IMR-90 (cell line): ENCODE measurements around the gene HSPD1. TPM values are rescaled to one million over a fixed set of nuclear protein-coding genes. Genes with fewer than 3 reads are reported as not detected.

Experiments used
- ATAC-seq: fragments of 200-7000 bp; cut with Tn5 transposase; 2 replicates; pipeline ENCODE4 v1.9.1; 2020; ENCODE audit warnings: low read depth, mild to moderate bottlenecking, moderate library complexity
- BruUV-seq: library from RNA; stranded (reverse); fragments of 400-500 nt; replicated peaks from 2 replicates; lab custom pipeline; 2021; lab: Mats Ljungman, UMichigan
- CTCF ChIA-PET: fragments of 300-600 bp; formaldehyde crosslinking; extraction: SDS; loops from one replicate; lab custom pipeline; 2021; ENCODE audit warnings: antibody characterized with exemption; lab: Yijun Ruan, JAX
- POLR2A ChIA-PET: fragments of 300-600 bp; sonication (Branson Sonifier 250); formaldehyde crosslinking; loops from one replicate; lab custom pipeline; 2022; ENCODE audit warnings: antibody characterized with exemption; ENCODE audit not compliant: unreplicated experiment; lab: Charles Lee
- DNase-seq: peaks from one replicate; pipeline ENCODE4 v3.0.0; 2013
- H2AFZ ChIP-seq: replicated peaks from 2 replicates; pipeline ENCODE3; 2013; ENCODE audit warnings: low read length, mild to moderate bottlenecking; ENCODE audit not compliant: poor library complexity
- H2AK5ac ChIP-seq: 2 replicates; pipeline ENCODE4 v1.6.1; 2013; ENCODE audit warnings: low read depth, low read length, inconsistent platforms
- H2AK9ac ChIP-seq: replicated peaks from 2 replicates; pipeline ENCODE3; 2013; ENCODE audit warnings: mild to moderate bottlenecking, low read depth, low read length, moderate library complexity; ENCODE audit not compliant: poor library complexity
- H2BK120ac ChIP-seq: 2 replicates; pipeline ENCODE4 v1.6.1; 2013; ENCODE audit warnings: low read depth, low read length, inconsistent platforms
- H2BK15ac ChIP-seq: 3 replicates; pipeline ENCODE4 v1.6.1; 2013; ENCODE audit warnings: low read depth, low read length, inconsistent platforms
- H2BK20ac ChIP-seq: 2 replicates; pipeline ENCODE4 v1.6.1; 2013; ENCODE audit warnings: low read depth, mild to moderate bottlenecking, inconsistent platforms, low read length, moderate library complexity
- H2BK5ac ChIP-seq: 2 replicates; pipeline ENCODE4 v1.6.1; 2013; ENCODE audit warnings: mild to moderate bottlenecking, low read depth, low read length, inconsistent platforms; ENCODE audit not compliant: poor library complexity, severe bottlenecking
- H3K14ac ChIP-seq: replicated peaks from 2 replicates; pipeline ENCODE4 v1.6.1; 2013; ENCODE audit warnings: low read depth, low read length, inconsistent platforms
- H3K18ac ChIP-seq: 2 replicates; pipeline ENCODE4 v1.6.1; 2013; ENCODE audit warnings: low read depth, low read length, control low read depth
- H3K23ac ChIP-seq: 2 replicates; pipeline ENCODE4 v1.6.1; 2013; ENCODE audit warnings: low read depth, low read length, inconsistent platforms
- H3K27ac ChIP-seq: 2 replicates; pipeline ENCODE4 v1.5.1; 2013; ENCODE audit warnings: mild to moderate bottlenecking, control low read depth, low read length; ENCODE audit not compliant: insufficient read depth
- H3K27me3 ChIP-seq: 2 replicates; pipeline ENCODE4 v1.6.1; 2013; ENCODE audit warnings: low read length; ENCODE audit not compliant: control insufficient read depth, insufficient read depth
- H3K36me3 ChIP-seq: 2 replicates; pipeline ENCODE4 v1.6.1; 2013; ENCODE audit warnings: low read length, mixed read lengths; ENCODE audit not compliant: control insufficient read depth, insufficient read depth
- H3K4ac ChIP-seq: 2 replicates; pipeline ENCODE4 v1.6.1; 2013; ENCODE audit warnings: low read depth, low read length, inconsistent platforms
- H3K4me1 ChIP-seq: 2 replicates; pipeline ENCODE4 v1.6.1; 2013; ENCODE audit warnings: low read length, mixed read lengths; ENCODE audit not compliant: control insufficient read depth, insufficient read depth
- H3K4me2 ChIP-seq: 2 replicates; pipeline ENCODE4 v1.6.1; 2013; ENCODE audit warnings: low read depth, mild to moderate bottlenecking, control low read depth, low read length, moderate library complexity
- H3K4me3 ChIP-seq: 2 replicates; pipeline ENCODE4 v1.5.1; 2013; ENCODE audit warnings: low read depth, mild to moderate bottlenecking, control low read depth, low read length, moderate library complexity; ENCODE audit not compliant: insufficient read depth
- H3K56ac ChIP-seq: 2 replicates; pipeline ENCODE4 v1.6.1; 2013; ENCODE audit warnings: low read length, inconsistent platforms; ENCODE audit not compliant: insufficient read depth; ENCODE audit errors: extremely low read depth
- H3K79me1 ChIP-seq, 2 experiments: 2 replicates each; pipeline ENCODE4 v1.6.1; 2013; ENCODE audit warnings: low read length in 2 of 2, inconsistent platforms in 1 of 2, low read depth in 1 of 2
- H3K9ac ChIP-seq: 2 replicates; pipeline ENCODE4 v1.6.1; 2013; ENCODE audit warnings: low read depth, low read length, control low read depth
- H3K9me1 ChIP-seq: 2 replicates; pipeline ENCODE4 v1.6.1; 2013; ENCODE audit warnings: low read length, inconsistent platforms; ENCODE audit not compliant: insufficient read depth
- H3K9me3 ChIP-seq: 2 replicates; pipeline ENCODE4 v1.6.1; 2013; ENCODE audit warnings: low read length; ENCODE audit not compliant: control insufficient read depth, insufficient read depth
- H4K20me1 ChIP-seq: 2 replicates; pipeline ENCODE4 v1.6.1; 2013; ENCODE audit warnings: low read length, inconsistent platforms; ENCODE audit not compliant: insufficient read depth
- H4K5ac ChIP-seq: 2 replicates; pipeline ENCODE4 v1.6.1; 2013; ENCODE audit warnings: mild to moderate bottlenecking, low read depth, low read length, control low read depth
- H4K8ac ChIP-seq, 2 experiments: 2 replicates each; pipeline ENCODE4 v1.6.1; 2013; ENCODE audit warnings: low read depth in 2 of 2, low read length in 2 of 2, control low read depth in 1 of 2, inconsistent platforms in 1 of 2
- H4K91ac ChIP-seq: 2 replicates; pipeline ENCODE4 v1.6.1; 2013; ENCODE audit warnings: low read depth, low read length, inconsistent platforms; ENCODE audit not compliant: insufficient read depth
- MAFK ChIP-seq: IDR thresholded peaks from 2 replicates; pipeline ENCODE4 v1.6.1; 2012; ENCODE audit warnings: low read depth, low read length, improper control_type of control experiment
- MAZ ChIP-seq: IDR thresholded peaks from 2 replicates; pipeline ENCODE4 v1.6.1; 2012; ENCODE audit warnings: low read depth, mild to moderate bottlenecking, low read length, improper control_type of control experiment, moderate library complexity, borderline replicate concordance
- RFX5 ChIP-seq: IDR thresholded peaks from 2 replicates; pipeline ENCODE4 v1.8.0; 2012; ENCODE audit warnings: low read depth, mild to moderate bottlenecking, low read length, moderate library complexity
- WGBS, 2 experiments: methylation state at CpG; one replicate each; pipeline versions ENCODE4 v1.1.5 to v1.1.7; 2013; ENCODE audit warnings: missing lambda C conversion rate in 2 of 2; ENCODE audit not compliant: insufficient read length in 1 of 2; ENCODE audit errors: extremely low coverage in 2 of 2; 5-methylcytosine and 5-hydroxymethylcytosine counted together
- dilution Hi-C: fragments of 300-500 bp; cut with HindIII; formaldehyde crosslinking; loops from one replicate; pipeline ENCODE4 v1.14.3; 2018; ENCODE audit warnings: low sequenced_read_pairs; ENCODE audit not compliant: unreplicated experiment
- in situ Hi-C: fragments of 300-500 bp; cut with MboI; formaldehyde crosslinking; loops from 3 replicates; pipeline ENCODE4 v1.14.3; 2019; ENCODE audit warnings: low sequenced_read_pairs, inconsistent platforms, mixed read lengths
- intact Hi-C: fragments of 100-400 bp; cut with micrococcal nuclease; formaldehyde crosslinking; loops from 2 replicates; pipeline ENCODE4 v1.10.0; 2022
- polyA plus RNA-seq, 3 experiments: library from polyadenylated mRNA; depleted of rRNA; stranded (reverse); fragments of >200 nt; gene quantifications; 2 replicates each; pipeline ENCODE4 v1.2.3, GENCODE V29; 2012; ENCODE audit warnings: low replicate concordance in 1 of 3
- total RNA-seq: library from RNA; depleted of rRNA; stranded (reverse); fragments of >200 nt; gene quantifications from 2 replicates; pipeline ENCODE4 v1.2.3, GENCODE V29; 2012
- TF ChIP-seq, protein P1 (sequence below): conservative IDR thresholded peaks from 2 replicates; pipeline ENCODE4 v1.5.1; 2012; ENCODE audit warnings: mild to moderate bottlenecking, low read depth, low read length, improper control_type of control experiment
- TF ChIP-seq, protein P2 (sequence below): fragments of 150-350 bp; IDR thresholded peaks from 2 replicates; pipeline ENCODE4 v1.6.1; 2017; ENCODE audit warnings: mild to moderate bottlenecking, antibody characterized with exemption, low read length, low read depth

The HSPD1 gene
- total and polyA plus RNA-seq, 2 of the 4 experiments (the other 2 are of a cell fraction): 171 TPM

DNA sequence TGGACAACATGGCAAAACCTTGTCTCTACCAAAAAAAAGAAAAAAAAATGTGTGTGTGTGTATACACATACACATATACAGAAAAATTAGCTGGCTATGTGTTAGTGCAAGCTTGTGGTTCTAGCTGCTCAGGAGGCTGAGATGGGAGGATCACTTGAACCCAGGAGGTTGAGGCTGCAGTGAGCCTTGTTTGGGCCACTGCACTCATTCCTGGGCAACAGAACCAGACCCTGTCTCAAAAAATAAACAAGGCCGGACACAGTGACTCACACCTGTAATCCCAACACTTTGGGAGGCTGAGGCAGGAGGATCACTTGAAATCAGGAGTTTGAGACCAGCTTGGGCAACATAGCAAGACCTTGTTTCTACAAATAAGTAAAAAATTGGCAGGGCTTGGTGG is 44.2 kb downstream of the HSPD1 start:
- Histone ChIP-seq H3K4ac (no peak overlapping the region), H3K9me3 (no peaks in the 10 kb centered on the region), H2BK20ac (no peak overlapping the region), H3K14ac (no peak overlapping the region), H3K27me3 (no peaks in the 10 kb centered on the region), H2AK9ac (no peak overlapping the region), H4K5ac (no peak overlapping the region), H2BK120ac (no peak overlapping the region), H3K79me1 (peaks cover 9 to 24% of the 10 kb centered on the region in 2 experiments; a peak in 3 of 4 replicates), H2AFZ (no peak overlapping the region), H3K36me3 (peaks cover 4% of the 10 kb centered on the region; the same call in 1 of the 2 replicates), H2BK15ac (no peak overlapping the region), H3K4me3 (no peak overlapping the region), H4K8ac (no peak overlapping the region), H3K18ac (no peak overlapping the region), H2BK5ac (no peak overlapping the region), H3K27ac (no peak overlapping the region), H4K20me1 (peaks cover 48% of the 10 kb centered on the region), H3K9me1 (peaks cover 5% of the 10 kb centered on the region; the same call in 1 of the 2 replicates), H2AK5ac (no peak overlapping the region), H3K9ac (no peak overlapping the region), H3K4me1 (no peaks in the 10 kb centered on the region; the same call in 1 of the 2 replicates), H3K23ac (no peak overlapping the region), H3K56ac (no peak overlapping the region), H3K4me2 (peak overlapping the region; percentile 47; the same call in 1 of the 2 replicates), H4K91ac (no peak overlapping the region)
- intact Hi-C loops: loop anchor here (5.0 kb wide), 1 partner anchor 42 kb away; the partner anchor contains the start of gene HSPD1
- TF ChIP-seq MAZ (no peak), MAFK (no peak), RFX5 (no peak)
- TF ChIP-seq, protein P1, sequence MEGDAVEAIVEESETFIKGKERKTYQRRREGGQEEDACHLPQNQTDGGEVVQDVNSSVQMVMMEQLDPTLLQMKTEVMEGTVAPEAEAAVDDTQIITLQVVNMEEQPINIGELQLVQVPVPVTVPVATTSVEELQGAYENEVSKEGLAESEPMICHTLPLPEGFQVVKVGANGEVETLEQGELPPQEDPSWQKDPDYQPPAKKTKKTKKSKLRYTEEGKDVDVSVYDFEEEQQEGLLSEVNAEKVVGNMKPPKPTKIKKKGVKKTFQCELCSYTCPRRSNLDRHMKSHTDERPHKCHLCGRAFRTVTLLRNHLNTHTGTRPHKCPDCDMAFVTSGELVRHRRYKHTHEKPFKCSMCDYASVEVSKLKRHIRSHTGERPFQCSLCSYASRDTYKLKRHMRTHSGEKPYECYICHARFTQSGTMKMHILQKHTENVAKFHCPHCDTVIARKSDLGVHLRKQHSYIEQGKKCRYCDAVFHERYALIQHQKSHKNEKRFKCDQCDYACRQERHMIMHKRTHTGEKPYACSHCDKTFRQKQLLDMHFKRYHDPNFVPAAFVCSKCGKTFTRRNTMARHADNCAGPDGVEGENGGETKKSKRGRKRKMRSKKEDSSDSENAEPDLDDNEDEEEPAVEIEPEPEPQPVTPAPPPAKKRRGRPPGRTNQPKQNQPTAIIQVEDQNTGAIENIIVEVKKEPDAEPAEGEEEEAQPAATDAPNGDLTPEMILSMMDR: no peak
- TF ChIP-seq, protein P2, sequence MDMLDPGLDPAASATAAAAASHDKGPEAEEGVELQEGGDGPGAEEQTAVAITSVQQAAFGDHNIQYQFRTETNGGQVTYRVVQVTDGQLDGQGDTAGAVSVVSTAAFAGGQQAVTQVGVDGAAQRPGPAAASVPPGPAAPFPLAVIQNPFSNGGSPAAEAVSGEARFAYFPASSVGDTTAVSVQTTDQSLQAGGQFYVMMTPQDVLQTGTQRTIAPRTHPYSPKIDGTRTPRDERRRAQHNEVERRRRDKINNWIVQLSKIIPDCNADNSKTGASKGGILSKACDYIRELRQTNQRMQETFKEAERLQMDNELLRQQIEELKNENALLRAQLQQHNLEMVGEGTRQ: no peak
- in situ Hi-C loops: no loop called here
- CTCF ChIA-PET: no interaction called here
- POLR2A ChIA-PET: no interaction called here
- no peak for DNase-seq
- BruUV-seq: no TSS peak
- no peak for ATAC-seq
- WGBS, 2 experiments: 100% methylated on average over 1 of the region's 1 CpG; no CpG with 5 or more reads in 1 of the 2 experiments
- dilution Hi-C loops: no loop called here
